Caki2 (cell line): ENCODE data around the gene TBC1D5. TPM values are rescaled to one million over a fixed set of nuclear protein-coding genes. Genes with fewer than 3 reads are reported as not detected.
"Not testable (repeated sequence)": the region's sequence is repeated elsewhere in the genome, so short reads cannot be mapped to it uniquely, and the experiment has no call there.

Source experiments
- DNase-seq: peaks from one replicate; pipeline ENCODE4 v3.0.0-alpha.2; 2015; ENCODE audit warnings: low read depth
- in situ Hi-C: cut with HindIII; loops from 2 replicates; pipeline ENCODE4 v1.10.0; 2016; ENCODE audit warnings: low sequenced_read_pairs, low pct_unique_long_range_greater_than_20kb, mixed read lengths
- total RNA-seq: library from RNA; depleted of rRNA; stranded (reverse); fragments of >200 nt; shearing (Covaris generic); gene quantifications from 2 replicates; pipeline ENCODE4 v1.2.3, GENCODE V29; 2014; ENCODE audit warnings: low replicate concordance

TBC1D5 gene
- total RNA-seq, 1 experiment from 2014 or later, result 69.2 TPM

DNA sequence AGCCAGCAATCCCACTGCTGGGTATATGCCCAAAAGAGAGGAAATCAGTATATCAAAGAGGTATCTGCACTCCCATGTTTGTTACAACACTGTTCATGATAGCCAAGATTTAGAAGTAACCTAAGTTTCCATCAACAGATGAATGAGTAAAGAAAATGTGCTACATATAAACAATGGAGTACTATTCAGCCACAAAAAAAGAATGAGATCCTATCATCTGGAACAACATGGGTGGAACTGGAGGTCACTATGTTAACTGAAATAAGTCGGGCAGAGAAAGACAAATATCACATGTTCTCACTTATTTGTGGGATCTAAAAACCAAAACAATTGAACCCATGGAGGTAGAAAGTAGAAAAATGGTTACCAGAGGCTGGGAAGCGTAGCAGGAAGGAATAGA, 108.2 kb downstream of the TBC1D5 start:
- in situ Hi-C loops, result no loop called here
- DNase-seq, result no peak

DNA sequence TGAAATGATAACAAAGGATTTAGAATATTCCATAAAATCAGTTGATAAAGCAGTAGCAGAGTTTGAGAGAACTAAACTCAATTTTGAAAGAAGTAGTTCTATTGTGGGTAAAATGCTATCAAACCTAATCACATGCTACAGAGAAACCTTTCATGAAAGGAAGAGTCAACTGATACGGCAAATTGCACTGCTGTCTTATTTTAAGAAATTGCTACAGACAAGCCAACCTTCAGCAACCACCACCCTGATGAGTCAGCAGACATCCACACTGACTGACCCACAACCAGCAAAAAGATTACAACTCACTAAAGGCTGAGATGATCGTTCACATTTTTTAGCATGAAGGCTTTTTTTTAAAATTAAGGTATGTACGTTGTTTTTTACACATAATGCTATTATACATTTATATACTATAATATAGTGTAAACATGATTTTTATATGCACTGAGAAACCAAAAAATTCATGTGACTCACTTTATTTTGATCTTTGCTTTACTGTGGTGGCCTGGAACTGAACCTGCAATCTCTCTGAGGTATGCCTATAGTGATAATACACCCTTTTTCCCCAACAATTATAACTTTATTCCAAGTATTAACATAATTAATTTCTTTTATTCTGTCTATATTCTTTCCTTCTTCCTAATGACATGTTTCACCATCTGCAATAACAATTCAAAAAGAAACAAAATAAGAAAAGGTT, 109.9 kb downstream of the TBC1D5 start:
- in situ Hi-C loops, result no loop called here
- peak; percentile 46 for DNase-seq

DNA sequence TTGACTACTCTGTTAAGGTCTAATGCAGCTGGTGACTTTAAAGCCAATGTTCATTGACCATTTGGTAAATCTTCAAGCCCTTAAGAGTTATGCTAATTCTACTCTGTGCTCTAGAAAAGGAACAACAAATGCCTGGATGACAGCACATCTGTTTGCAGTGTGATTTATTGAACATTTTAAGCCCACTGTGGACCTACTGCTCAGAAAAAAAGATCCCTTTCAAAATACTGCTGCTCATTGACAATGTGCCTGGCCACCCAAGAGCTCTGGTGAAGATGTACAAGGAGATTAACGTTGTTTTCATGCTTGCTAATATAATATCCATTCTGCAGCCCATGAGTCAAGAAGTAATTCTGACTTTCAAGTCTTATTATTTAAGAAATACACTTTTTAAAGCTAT, 110.8 kb downstream of the TBC1D5 start:
- no peak for DNase-seq
- in situ Hi-C loops, result no loop called here

DNA sequence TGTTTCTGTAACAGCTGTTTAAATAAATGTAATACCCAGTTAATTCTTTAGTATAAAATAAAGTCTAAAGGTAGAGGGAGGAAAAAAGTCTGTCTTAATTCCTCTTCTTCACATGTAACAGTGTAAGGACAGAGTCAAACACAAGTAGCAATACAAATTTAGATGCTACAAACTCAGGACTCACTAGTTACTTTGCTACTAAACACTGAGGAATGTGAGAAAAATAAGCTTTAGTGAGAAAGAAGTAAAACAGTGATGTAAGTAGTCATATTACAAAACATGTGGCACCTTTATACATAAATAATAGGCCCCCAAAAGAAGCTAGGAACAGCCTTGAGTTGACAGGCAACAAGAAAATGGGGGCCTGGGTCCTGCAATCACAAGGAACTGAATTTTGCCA, 113.0 kb downstream of the TBC1D5 start:
- in situ Hi-C loops, result no loop called here
- no peak for DNase-seq

DNA sequence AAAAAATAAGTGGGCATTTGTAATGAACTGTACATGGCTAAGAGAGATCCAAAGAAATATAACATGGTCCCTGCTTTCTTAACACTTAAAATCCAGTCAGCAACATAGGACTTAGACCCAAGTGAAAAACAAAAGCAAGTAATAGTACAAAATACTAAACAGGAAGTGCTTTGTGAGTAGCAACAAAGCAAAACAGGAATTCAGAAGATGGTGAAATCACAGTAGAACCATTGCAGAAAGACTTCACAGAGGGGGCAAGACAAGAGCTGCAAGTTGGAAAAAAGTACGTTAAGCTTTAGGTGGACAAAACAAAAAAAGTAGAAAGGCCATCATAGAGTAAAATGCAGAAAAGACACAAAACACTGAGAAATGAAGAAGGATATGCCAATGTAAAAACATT, 116.0 kb downstream of the TBC1D5 start:
- in situ Hi-C loops, result no loop called here

DNA sequence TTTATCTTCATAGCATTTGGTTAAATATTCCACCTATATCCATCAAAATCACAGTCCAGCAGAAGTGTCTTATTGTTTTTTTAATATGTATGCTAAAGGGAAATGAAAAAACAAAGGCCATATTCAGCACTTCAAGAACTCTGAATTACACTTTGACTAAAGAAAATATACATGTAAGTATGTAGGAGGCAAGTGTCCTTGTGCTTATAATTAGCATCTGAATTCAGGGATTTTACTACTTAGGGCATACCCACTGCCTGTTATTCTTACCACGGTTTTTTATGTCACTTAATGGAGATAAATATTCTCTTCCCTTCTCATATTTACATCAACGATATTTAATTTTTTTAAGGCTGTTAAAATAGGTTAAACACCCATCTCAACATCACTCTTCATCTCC, 117.3 kb downstream of the TBC1D5 start:
- DNase-seq, result no peak
- in situ Hi-C loops, result no loop called here

More for the DNA sequence above, 116.0 kb downstream of the TBC1D5 start:
- DNase-seq, result no peak

DNA sequence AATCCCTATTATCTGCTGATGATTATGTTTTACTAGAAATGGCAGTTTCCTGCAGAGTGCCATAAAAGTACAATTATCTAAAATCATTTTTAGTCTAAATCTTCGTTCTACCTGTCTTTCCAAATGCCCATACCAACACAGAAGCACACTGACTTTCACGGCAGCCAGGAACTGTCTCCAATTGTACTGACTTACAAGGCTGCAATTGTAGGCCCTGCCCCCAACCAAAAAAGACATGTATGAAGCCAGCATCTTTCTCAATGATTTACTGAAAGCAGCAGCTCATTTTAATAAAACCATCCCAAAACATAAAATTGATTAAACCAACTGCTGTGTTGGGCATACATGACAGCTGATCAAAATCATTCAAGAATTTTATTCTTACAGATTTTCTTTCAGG, 119.0 kb downstream of the TBC1D5 start:
- no peak for DNase-seq
- in situ Hi-C loops, result no loop called here

DNA sequence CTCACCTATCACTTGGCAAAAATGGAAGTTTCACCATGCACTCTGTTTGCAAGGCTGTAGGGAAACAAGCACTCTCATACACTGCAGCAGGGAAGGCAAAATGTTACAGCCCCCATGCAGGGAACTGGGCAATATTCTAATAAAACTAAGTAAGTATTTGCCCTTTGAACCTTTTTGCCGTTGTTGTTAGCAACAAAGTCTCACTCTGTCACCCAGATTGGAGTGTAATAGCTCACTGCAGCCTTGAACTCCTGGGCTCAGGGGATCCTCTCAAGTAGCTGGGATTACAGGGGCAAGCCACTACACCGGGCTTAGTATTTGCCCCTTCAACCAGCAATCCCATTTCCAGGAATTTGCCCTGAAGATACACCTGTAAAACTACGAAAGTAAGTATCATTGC, 122.5 kb downstream of the TBC1D5 start:
- DNase-seq, result no peak
- in situ Hi-C loops, result no loop called here

DNA sequence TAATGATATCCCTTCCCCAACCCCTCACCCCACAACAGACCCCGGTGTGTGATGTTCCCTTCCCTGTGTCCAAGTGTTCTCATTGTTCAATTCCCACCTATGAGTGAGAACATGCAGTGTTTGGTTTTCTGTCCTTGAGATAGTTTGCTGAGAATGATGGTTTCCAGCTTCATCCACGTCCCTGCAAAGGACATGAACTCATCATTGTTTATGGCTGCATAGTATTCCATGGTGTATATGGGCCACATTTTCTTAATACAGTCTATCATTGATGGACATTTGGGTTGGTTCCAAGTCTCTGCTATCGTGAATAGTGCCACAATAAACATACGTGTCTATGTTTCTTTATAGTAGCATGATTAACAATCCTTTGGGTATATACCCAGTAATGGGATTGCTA, 129.4 kb downstream of the TBC1D5 start:
- DNase-seq, in situ Hi-C loops: not testable (repeated sequence)

DNA sequence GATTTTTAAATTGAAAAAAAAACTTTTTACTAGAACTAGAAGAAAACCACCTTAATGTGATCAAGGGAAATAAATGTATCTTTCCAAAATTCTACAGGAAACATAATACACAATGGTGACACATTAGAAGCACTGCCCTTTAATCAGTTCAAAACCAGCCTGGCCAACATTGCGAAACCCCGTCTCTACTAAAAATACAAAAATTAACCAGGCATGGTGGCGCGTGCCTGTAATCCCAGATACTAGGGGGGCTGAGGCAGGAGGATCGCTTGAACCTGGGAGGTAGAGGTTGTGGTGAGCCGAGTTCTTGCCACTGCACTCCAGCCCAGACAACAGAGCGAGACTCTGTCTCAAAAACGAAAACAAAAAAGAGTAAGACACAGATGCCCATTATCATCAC, 134.5 kb downstream of the TBC1D5 start:
- DNase-seq, result no peak
- in situ Hi-C loops, result no loop called here

DNA sequence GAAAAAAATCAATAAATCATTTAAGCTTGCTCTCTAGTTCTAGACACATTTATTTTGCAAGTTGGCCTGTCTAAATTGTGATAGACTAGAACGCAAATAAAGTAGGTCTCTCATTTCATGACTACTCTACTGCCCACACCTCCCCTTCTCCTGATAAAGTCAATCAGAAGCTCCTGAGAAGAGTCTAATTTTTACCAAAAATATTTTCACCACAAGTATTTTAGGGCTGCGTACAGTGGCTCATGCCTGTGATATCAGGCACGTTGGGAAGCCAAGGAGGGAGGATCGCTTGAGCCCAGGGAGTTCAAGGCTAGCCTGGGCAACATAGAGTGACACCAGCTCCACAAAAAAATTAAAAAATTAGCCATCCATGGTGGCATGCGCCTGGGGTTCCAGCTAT, 136.5 kb downstream of the TBC1D5 start:
- DNase-seq, result no peak
- in situ Hi-C loops, result no loop called here

DNA sequence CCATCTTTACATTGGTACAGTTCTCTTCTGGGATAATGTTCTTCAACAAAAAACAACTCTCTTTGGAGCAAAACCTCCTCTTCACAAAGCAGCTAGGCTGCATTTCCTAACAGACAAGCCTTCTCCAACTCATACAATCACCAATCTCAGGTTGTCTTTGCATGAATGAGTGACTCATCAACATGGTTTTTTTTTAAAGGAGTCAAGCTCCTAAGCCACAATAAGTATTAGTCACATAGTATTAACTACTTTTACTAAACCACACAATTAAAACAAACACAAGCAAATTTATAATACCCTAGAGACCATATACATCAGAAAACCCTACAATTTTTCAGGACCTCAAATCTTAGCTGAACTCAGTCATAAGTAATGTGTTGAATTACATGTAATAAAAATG, 137.4 kb downstream of the TBC1D5 start:
- peak; percentile 59 for DNase-seq
- in situ Hi-C loops, result no loop called here

DNA sequence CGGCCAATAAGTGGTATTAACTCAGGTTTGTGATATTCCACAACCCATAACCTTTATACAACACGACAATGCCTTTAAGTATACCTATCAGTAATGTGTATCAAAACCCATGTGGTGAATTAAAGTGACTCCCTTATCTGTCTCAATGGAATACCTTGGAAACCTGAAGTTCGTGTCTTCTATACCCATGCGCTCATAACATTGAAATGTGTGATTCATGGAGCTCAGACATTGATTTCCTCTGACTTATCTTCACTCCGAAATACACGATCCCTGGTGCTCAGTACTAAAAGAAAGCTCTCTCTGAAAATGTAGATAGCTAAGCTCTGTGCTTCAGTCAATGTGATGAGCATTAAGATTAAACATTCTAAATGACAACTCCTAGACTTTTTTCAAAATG, 140.3 kb downstream of the TBC1D5 start:
- in situ Hi-C loops, result no loop called here
- no peak for DNase-seq

DNA sequence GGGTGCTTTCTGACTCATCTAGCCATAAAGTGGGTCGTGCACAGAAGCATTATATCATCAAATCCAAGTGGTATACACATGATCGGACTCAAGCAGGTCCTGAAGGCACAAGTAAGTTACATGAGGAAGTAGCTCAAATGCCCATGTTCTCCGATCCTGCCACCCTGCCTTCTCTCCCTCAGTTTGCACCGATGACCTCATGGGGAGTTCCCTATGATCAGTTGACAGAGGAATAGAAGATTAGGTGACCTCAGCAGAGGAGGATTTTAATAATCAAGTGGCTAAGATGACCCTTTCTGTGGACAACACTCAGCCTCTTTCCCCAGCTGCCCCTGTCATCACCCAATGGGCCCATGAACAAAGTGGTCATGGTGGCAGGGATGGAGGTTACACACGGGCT, 149.5 kb downstream of the TBC1D5 start:
- in situ Hi-C loops, result no loop called here
- peak; percentile 11 for DNase-seq

DNA sequence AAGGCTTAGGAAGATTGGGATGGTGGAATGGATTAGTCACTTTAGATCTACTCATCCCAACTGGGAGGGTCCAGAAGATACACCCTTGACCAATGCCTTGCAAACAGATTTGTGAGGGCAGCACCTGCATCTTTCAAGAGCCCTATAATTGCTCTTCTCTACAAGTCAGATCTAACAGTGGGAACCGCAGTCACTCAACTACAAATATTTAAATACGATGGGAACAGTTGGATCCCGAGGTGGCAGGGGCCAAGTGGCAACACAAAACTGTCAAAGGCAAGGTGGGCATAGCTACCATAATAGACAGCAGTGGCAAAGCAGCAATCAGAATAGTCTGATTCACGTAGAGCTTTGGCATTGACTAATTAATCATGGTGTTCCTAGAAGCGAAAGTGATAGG, 152.0 kb downstream of the TBC1D5 start:
- in situ Hi-C loops, result no loop called here

DNA sequence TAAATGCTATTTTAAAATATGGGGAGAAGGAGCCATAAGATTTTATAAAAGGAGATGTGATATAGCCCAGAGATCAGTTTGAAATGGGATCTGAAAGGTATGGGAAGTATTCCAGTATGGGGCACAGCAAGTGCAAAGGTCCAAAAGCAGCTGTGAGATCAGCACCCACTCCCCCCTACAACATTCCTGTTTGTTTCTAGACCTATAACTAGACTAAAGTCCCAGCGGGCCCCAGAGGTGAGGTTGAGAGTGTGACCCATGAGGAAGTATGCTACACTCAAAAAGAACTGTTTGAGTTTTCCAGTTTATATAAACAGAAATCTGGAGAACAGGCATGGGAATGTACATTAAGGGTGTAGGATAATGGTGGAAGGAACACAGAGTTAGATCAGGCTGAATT, 152.5 kb downstream of the TBC1D5 start:
- in situ Hi-C loops, result no loop called here
- DNase-seq, result no peak

More for the DNA sequence above, 152.0 kb downstream of the TBC1D5 start:
- DNase-seq, result no peak

DNA sequence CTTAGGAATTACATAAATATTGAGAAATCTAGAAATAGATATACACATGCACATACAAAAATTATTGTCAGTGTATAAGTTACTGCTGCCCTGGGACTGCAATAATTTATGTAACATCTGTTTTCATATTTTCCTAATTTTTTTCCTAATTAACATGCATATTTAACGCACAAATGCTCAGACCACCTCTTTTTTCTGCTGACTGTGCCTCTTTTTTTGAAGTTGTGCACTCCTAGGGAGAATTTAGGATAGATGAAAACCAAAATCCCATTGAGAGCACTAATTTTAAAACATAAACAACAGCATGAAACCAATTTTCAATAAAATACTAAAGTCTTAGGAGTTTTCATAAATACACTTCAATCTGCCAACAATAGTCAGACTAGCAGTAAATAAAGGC, 154.0 kb downstream of the TBC1D5 start:
- DNase-seq, result no peak
- in situ Hi-C loops, result no loop called here

DNA sequence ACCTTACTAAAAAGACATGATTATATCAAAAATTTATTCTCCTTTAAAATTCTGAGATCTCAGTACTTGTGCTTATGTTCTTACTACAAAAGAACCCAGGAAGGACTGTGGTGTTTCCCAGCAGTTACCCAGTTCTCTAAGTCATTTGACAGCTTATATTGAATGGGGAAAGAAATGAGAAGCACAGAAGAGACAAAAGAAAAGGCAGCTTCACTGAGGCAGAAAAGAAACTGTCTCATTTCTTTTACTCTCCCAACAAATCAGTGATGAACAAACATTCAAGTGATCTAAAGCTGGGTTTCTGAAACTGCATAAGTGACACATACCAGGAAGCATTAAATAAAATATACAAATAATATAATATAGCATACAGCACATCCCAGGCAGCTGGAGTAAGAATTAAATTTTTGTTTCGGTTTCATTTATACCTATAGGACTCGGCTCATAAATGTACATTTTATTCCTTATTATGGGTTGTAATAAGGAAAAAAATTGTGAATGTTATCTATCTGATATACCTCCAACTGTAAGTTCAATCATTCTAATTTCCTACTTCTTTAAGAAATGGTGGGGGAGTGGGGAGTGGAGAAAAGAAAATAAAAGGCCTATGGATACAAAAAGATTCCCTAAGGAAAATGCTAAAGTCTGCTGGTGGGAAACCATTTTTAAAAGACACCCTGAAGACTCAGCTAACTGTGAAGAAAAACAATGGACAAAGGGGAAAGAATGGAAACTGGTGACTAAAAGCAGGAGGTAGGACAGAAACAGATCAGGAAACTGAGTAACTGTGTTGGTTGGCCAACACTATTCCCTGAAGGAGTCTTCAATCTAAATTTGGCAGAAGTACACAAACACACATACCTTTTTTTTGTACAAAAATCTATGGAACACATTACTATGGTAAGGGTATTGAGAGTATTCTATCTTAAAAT, 156.8 kb downstream of the TBC1D5 start:
- no peak for DNase-seq
- in situ Hi-C loops, result no loop called here

DNA sequence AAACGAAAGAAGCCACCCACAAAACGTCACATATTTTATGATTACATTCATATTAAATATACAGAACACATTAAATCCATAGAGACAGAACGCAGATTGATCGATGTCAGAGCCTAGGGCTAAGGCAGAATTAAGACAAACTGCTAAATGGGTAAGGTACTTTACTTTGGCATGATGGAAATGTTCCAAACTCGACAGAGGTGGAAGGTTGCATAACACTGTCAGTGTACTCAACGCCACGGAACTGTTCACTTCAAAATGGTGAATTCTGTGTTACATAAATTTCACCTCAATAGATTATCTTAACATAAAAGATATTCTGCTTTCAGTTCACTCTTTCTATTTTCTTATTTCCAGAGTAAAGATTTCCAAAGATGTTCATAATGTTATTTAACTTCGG, 158.4 kb downstream of the TBC1D5 start:
- in situ Hi-C loops, result no loop called here
- DNase-seq, result no peak

DNA sequence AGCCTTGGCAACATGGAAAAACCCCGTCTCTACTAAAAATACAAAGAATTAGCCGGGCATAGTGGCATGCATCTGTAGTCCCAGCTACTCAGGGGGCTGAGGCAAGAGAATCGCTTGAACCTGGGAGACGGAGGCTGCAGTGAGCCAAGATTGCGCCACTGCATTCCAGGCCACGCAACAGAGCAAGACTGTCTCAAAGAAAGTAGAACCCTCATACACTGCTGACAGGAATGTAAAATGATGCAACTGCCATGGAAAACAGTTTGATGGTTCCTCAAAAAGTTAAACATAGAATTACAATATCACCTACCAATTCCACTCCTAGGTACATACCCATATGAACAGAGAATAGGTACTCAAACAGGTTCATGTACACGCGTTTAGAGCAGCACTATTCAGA, 158.9 kb downstream of the TBC1D5 start:
- DNase-seq, result no peak
- in situ Hi-C loops, result no loop called here
